Lung (tissue), 12 donors: ENCODE results near the gene SLC46A2. TPM values are rescaled to one million over a fixed set of nuclear protein-coding genes. Genes with fewer than 3 reads are reported as not detected.

Experiments
- ATAC-seq: fragments of 200-7000 bp; cut with Tn5 transposase; one replicate; pipeline ENCODE4 v1.9.1; 2020; ENCODE audit warnings: moderate number of reproducible peaks; ENCODE audit not compliant: insufficient read depth, low FRiP score
- DNase-seq, 3 donors: peaks; one replicate each; pipeline ENCODE4 v3.0.0-alpha.2; 2013 to 2017
- H3K27ac ChIP-seq, 2 donors: one replicate each; pipeline ENCODE4 v1.5.1; 2013; ENCODE audit warnings: mild to moderate bottlenecking in 2 of 2, moderate library complexity in 2 of 2, control low read depth in 1 of 2, inconsistent platforms in 1 of 2, low read depth in 1 of 2, low read length in 1 of 2
- H3K27me3 ChIP-seq, 3 donors: one replicate each; pipeline ENCODE4 v1.5.1; 2013; ENCODE audit warnings: low read length in 2 of 3; ENCODE audit not compliant: control insufficient read depth in 3 of 3, insufficient read depth in 3 of 3
- H3K36me3 ChIP-seq, 4 donors: one replicate each; pipeline ENCODE4 v1.5.1; 2013; ENCODE audit warnings: low read length in 4 of 4, mild to moderate bottlenecking in 1 of 4, moderate library complexity in 1 of 4; ENCODE audit not compliant: control insufficient read depth in 4 of 4, insufficient read depth in 4 of 4
- H3K4me1 ChIP-seq, 5 donors: one replicate each; pipeline ENCODE4 v1.5.1; 2013; ENCODE audit warnings: low read length in 5 of 5, mild to moderate bottlenecking in 2 of 5, moderate library complexity in 1 of 5; ENCODE audit not compliant: control insufficient read depth in 5 of 5, insufficient read depth in 5 of 5
- H3K4me3 ChIP-seq: one replicate; pipeline ENCODE4 v1.5.1; 2013; ENCODE audit warnings: mild to moderate bottlenecking, control low read depth, moderate library complexity
- H3K9ac ChIP-seq, 2 donors: one replicate each; pipeline ENCODE4 v1.5.1; 2013; ENCODE audit warnings: low read length in 2 of 2, control low read depth in 1 of 2; ENCODE audit not compliant: insufficient read depth in 1 of 2
- H3K9me3 ChIP-seq, 4 donors: one replicate each; pipeline ENCODE4 v1.5.1; 2013; ENCODE audit warnings: low read length in 3 of 4, mild to moderate bottlenecking in 1 of 4, moderate library complexity in 1 of 4; ENCODE audit not compliant: control insufficient read depth in 4 of 4, insufficient read depth in 3 of 4
- CTCF ChIP-seq: IDR thresholded peaks from 2 replicates; pipeline ENCODE4 v1.5.1; 2012; ENCODE audit warnings: mild to moderate bottlenecking; ENCODE audit errors: control extremely low read depth, extremely low read depth
- WGBS, 2 donors: extraction: QIAGEN DNeasy Blood & Tissue Kit; methylation state at CpG; one replicate each; pipeline ENCODE4 v1.1.7; 2013; 5-methylcytosine and 5-hydroxymethylcytosine counted together
- polyA plus RNA-seq, 2 donors: library from polyadenylated mRNA; stranded (reverse); fragments of 200-250 nt; gene quantifications; one replicate each; pipeline ENCODE4 v1.2.1, GENCODE V29; 2013
- total RNA-seq, 2 donors: library from RNA; depleted of rRNA in 1 of 2; stranded (reverse); fragments of >200 nt in 1 of 2; gene quantifications; one replicate each; pipeline ENCODE4 v1.2.1, GENCODE V29; 2014 to 2021
- donor health status: control.
- donor health status: control.
- donor health status: Bipolar disorder and iron deficiency.
- donor health status: healthy.
- donor health status: DM: yes; HTN: yes; CAD: no.

Gene SLC46A2
- total and polyA plus RNA-seq, 4 donors, result 0.20 to 18.5 (median 13.6) TPM

- 65 to 78% methylated on average over 3 of the region's 3 CpGs for WGBS, 2 donors
- Histone ChIP-seq H3K36me3 (peaks cover 7 to 12% (median 11%) of the 10 kb centered on the region in 4 donors), H3K4me3 (no peak overlapping the region), H3K9ac (no peak overlapping the region), H3K9me3 (no peaks in the 10 kb centered on the region), H3K27me3 (no peaks in the 10 kb centered on the region), H3K4me1 (peaks cover 0 to 14% (median 5%) of the 10 kb centered on the region in 5 donors), H3K27ac (no peak overlapping the region)
- ATAC-seq (no peak), DNase-seq (peak in 2 of 3 donors; percentile 29 to 48)
- no peak for TF ChIP-seq CTCF
Measured at GRCh38 chr9:112836394-112836793, 54.3 kb downstream of the SLC46A2 start.

- no peak for TF ChIP-seq CTCF
- Histone ChIP-seq H3K4me1 (peaks cover 0 to 16% (median 5%) of the 10 kb centered on the region in 5 donors), H3K36me3 (peaks cover under 1 to 7% (median 5%) of the 10 kb centered on the region in 4 donors), H3K27me3 (no peaks in the 10 kb centered on the region), H3K9ac (no peak overlapping the region), H3K4me3 (no peak overlapping the region), H3K27ac (no peak overlapping the region), H3K9me3 (no peaks in the 10 kb centered on the region)
- DNase-seq (no peak), ATAC-seq (no peak)
- WGBS, 2 donors, result 89% methylated on average over 4 of the region's 4 CpGs
Measured at GRCh38 chr9:112833081-112833480, 57.6 kb downstream of the SLC46A2 start.

- Histone ChIP-seq H3K27me3 (no peaks in the 10 kb centered on the region), H3K9me3 (no peaks in the 10 kb centered on the region), H3K9ac (no peak overlapping the region), H3K36me3 (peaks cover 0 to 7% (median 4%) of the 10 kb centered on the region in 4 donors), H3K4me3 (no peak overlapping the region), H3K4me1 (peaks cover 0 to 16% (median 5%) of the 10 kb centered on the region in 5 donors), H3K27ac (peak overlapping the region in 1 of 2 donors; percentile 84)
- DNase-seq, result no peak
- WGBS, 2 donors, result 65 to 78% methylated on average over 3 of the region's 3 CpGs
- TF ChIP-seq CTCF, result no peak
- no peak for ATAC-seq
Measured at GRCh38 chr9:112831969-112832368, 58.7 kb downstream of the SLC46A2 start.
